GM18870 (cell line): ENCODE data around the gene USP32.
"Not testable (repeated sequence)": the region's sequence is repeated elsewhere in the genome, so short reads cannot be mapped to it uniquely, and the experiment has no call there.

Experiments
- ATAC-seq: cut with Tn5 transposase; IDR thresholded peaks from one replicate; pipeline ENCODE4 v1.9.1; 2021; ENCODE audit warnings: moderate library complexity; ENCODE audit not compliant: unreplicated experiment

The USP32 gene

DNA sequence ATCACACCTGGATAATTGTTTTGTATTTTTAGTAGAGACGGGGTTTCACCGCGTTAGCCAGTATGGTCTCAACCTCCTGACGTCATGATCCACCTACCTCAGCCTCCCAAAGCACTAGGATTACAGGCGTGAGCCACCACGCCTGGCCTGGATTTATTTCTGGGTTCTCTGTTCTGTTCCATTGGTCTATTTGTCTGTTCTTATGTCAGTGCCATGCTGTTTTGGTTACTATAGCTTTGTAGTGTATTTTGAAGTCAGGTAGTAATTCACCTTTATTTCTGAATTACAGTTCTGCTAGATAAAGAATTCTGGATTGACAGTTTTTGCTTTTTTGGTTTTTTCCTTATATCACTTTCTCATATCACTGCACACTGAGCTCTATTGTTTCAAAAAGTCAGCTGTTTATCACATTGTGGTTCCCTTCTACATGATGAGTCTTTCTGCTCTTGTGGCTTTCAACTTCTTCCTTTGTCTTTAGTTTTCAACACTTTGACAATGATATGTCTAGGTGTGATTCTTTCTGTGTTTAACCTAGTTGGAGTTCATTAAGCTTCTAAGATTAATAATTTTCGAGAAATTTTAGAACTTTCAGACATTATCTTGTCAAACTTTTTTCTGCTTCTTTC lies 144.0 kb downstream of the USP32 start:
- no peak for ATAC-seq

DNA sequence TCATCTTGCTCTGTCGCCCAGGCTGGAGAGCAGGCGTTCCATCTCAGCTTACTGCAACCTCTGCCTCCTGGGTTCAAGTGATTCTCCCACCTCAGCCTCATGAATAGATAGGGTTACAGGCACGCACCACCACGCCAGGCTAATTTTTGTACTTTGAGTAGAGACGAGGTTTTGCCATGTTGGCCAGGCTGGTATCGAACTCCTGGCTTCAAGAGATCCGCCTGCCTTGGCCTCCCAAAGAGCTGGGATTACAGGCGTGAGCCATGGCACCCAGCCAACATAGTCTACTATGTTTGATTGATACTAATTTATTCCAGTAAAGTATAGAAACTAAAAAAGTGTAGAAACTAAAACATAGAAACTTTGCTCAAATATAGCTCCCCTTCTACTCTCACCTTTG lies 147.3 kb downstream of the USP32 start:
- no peak for ATAC-seq

DNA sequence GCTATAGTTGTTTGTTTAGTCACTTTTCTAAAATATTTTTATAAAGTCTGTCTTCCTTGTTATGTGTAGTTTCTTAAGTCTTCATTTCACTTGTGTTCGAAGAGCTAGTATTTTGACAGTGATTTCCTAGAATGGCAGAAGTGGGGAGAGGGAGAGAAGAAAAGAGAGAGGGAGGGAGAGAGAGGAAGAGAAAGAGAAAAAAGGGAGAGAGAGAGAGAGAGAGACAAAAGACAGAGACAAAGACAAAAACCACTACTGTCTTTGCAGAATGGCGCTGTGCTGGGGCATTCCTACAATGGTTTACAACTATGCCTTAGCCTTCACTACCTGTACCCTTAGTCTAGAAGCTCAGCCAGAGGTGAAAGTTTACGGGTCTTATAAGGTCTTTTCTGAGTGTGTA lies 151.6 kb downstream of the USP32 start:
- ATAC-seq: no peak

GRCh38 chr17:60231691-60232090 lies 160.2 kb downstream of the USP32 start:
- no peak for ATAC-seq

DNA sequence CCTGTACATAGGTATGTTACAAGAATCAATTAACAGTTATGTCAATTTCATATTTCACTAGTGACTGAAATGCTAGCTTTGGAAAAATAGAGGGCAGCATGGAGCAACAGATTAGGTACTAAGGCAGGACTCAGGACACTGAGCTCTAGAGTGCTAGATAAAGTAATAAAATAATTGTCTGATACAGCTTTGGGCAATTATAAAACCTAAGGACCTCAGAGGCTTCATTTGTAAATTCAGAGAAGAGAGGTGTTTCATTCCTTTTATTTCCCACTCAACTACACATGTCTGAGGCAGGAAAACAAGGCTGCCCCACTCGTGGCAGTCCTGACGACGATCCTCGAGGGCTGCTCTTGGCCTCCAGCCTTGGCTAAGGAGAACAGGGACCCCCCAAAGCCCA lies 160.7 kb downstream of the USP32 start:
- no peak for ATAC-seq

DNA sequence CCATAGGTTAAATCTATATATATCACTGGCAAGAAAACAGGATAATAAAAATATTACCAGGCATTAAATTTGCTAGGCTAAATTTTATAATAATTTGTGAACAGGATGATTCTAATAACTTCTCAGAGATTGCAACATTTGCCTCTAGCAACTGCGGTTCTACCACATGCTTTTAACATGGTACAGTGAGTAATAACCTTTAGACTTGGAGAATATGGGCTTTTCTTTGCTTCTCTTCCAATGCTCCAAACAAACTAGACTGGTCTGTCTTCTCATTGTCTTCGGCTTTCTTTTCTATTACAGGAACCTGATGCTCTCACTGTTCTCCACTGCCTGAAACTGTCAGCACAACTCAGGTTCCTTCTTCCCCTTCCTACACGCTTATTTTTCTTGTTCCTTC lies 161.6 kb downstream of the USP32 start:
- no peak for ATAC-seq

DNA sequence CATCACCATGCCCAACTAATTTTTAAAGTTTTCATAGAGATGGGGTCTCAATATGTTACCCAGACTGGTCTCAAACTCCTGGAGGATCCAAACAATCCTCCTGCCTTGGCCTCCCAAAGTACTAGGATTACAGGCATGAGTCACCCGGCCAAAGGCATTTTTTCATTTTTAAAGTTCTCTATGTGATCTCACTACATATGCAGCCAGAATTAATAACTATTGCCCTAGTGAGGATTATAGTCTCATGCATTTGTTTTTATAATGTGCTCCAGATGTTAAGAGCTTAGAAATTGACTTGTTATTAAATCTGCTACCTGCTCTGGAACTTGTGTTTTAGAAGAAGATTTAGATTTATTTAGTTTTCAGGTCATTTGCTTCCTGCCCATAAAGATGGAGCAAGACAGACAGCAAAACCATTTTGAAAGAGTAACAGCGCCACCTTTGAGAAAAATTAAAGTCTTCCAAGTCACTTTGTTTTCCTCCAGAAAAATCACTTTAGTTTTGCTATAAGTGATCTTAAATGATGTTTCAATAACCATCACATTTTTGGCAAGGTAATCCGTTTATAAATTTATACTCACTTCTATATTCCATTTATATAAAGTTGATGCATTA lies 162.6 kb downstream of the USP32 start:
- no peak for ATAC-seq

- ATAC-seq: not testable (repeated sequence)
Measured at GRCh38 chr17:60227276-60227675, 164.7 kb downstream of the USP32 start.

GRCh38 chr17:60224064-60224463 lies 167.9 kb downstream of the USP32 start:
- no peak for ATAC-seq

GRCh38 chr17:60223456-60223855 lies 168.5 kb downstream of the USP32 start:
- ATAC-seq: no peak

GRCh38 chr17:60218774-60219173 lies 173.2 kb downstream of the USP32 start:
- not testable (repeated sequence) for ATAC-seq

DNA sequence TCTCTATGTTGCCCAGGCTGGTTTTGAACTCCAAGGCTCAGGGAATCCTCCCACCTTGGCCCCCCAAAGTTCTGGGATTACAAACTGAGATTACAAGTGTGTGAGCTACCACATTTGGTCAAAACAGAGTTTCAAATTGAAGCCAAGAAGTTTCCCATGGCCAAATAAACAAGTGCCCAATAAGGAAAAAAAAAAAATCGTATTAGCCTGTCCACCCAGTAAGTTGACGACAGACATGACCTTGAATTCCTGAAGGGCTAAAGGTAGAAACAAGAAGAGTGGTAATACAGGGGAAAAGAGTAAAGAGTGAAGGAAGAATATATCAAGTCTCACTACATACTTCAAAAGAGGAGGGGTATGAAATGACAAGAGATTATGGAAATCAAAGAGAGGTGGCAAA lies 176.0 kb downstream of the USP32 start:
- not testable (repeated sequence) for ATAC-seq

GRCh38 chr17:60211282-60211681 lies 180.7 kb downstream of the USP32 start:
- ATAC-seq: not testable (repeated sequence)

DNA sequence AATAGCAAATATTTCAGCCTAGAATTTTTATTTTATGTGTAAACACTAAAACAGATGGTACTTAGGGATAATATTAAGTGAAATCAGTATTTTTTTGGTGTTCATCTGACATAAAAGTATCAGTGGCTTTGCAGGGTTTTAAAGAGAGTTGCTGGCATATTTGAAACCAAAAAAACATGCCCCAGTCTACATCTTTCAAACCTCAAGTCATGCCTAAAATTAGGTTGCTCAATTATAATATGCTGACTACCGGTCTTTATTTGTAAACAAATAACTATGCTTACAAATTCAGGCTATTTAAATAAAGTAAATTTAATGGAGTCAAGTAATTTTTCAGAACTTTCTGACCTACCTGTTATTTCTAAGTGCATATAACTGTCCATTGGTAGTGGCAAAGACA lies 183.6 kb downstream of the USP32 start:
- not testable (repeated sequence) for ATAC-seq

- ATAC-seq: not testable (repeated sequence)
Measured at GRCh38 chr17:60205782-60206181, 186.2 kb downstream of the USP32 start.

DNA sequence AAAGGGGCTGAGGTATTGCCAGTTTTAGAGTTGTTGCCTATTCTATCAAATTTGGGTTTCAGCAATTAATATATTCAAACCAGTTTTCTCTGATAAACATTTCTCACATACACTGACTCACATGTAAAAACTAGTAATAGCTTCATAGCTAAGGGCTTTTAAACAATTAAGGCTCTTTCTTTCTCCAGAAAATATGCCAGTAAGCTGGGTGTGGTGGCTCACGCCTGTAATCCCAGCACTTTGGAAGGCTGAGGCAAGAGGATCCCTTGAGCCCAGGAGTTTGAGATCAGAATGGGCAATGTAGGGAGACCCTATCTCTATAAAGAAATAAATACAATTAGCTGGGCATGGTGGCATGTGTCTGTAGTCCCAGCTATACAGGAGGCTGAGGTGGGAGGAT lies 193.3 kb downstream of the USP32 start:
- not testable (repeated sequence) for ATAC-seq

- ATAC-seq: not testable (repeated sequence)
Measured at GRCh38 chr17:60194141-60194540, 197.8 kb downstream of the USP32 start.

DNA sequence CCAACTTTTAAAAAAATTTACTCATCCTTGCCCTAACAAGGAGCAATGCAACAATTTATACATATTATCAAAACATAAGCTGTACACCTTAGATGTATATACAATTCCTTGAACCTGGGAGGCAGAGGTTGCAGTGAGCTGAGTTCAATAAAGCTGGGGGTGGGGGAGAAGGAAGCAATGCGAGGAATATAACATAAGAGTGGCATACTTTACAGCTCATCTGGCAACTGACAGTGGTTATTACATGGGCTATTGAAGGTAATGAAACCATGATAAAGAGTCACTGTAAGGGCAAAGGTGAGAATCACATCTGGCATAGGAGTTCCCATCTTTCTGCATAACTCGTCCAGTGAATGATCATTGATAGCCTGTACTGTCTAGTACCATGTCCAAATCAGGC lies 198.5 kb downstream of the USP32 start:
- ATAC-seq: no peak

- ATAC-seq: not testable (repeated sequence)
Measured at GRCh38 chr17:60193032-60193431, 198.9 kb downstream of the USP32 start.

DNA sequence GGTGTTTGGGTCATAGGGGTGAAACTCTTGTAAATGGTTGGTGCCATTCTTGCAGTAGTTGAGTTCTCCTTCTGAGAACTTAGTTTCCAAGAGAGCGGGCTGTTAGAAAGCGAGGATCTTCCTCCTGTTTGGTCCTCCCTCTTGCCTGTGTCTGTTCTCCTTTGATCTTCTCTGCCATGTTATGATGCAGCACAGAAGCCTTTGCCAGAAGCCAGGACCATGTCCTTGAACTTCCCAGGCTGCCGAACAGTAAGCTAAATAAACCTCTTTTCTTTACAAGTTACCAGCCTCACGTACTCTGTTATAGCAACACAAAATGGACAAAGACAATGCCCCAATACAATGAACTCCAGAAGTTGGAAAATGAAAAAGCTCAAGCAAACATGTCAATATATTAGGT lies 201.9 kb downstream of the USP32 start:
- not testable (repeated sequence) for ATAC-seq

DNA sequence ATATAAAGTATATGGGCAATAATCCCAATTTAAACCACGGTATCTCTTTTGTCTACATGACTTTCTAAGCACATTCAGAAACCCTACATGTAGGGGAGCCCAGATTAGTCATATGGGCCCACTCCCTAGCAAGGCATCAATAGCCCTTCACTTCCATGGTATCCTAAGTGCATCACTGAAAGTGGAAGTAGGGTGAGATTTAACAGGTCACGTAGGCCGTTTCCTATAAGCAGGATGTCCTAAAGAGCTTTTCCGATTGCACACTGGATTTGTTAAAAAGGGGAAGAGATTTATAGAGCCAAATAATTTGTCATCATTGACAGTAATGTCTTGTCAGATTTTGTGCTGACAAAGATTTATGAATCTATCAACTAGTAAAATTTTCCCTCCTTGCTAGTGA lies 203.2 kb downstream of the USP32 start:
- no peak for ATAC-seq

DNA sequence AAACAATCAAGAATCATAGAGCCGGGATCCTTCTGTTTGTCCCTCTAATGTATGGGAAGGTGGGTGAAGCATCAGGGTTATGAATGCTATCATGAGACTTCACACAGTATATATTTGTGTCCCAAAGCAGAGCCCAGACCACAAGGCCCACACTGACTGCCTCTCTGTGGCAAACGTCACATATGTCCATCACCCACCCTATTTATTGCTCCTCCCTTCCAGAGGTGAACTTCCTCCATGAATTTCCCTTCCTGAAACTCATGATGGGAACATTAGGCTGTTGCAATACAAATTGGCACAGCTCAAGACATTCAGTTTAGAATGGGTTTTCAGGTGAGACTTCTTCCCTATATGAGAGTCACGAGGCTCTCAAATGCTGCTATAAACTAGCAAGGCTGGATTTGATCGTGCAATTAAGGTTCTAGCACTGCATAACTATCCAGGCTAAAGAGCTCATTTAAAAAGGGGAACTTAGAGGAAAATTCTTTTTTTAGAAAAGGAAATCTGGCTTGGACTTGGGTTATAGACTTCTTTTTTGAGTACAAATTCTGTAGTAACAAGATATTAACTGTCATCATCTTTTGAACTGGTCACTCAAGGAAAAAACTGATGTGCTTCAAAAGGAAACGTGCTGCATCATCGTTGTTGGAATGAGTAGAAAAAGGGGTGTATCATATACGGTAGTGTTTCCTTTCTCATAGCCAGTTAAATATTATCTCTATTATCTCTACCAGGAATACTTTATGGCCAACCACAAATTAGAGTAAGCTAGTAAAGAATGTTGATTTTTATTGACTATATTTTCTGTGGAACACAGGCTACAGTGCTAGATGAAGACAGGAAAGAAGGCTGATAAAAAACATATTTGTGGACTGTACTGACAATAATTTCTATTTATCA lies 204.8 kb downstream of the USP32 start:
- ATAC-seq: not testable (repeated sequence)
